NCI-H1048 (cell line): ENCODE results near the gene ZNF385A.
"Not testable (repeated sequence)": the region's sequence is repeated elsewhere in the genome, so short reads cannot be mapped to it uniquely, and the experiment has no call there.

Experiments
- DNase-seq: peaks from one replicate; lab custom pipeline; 2025; lab: John Stamatoyannopoulos, UW

Gene ZNF385A

DNA sequence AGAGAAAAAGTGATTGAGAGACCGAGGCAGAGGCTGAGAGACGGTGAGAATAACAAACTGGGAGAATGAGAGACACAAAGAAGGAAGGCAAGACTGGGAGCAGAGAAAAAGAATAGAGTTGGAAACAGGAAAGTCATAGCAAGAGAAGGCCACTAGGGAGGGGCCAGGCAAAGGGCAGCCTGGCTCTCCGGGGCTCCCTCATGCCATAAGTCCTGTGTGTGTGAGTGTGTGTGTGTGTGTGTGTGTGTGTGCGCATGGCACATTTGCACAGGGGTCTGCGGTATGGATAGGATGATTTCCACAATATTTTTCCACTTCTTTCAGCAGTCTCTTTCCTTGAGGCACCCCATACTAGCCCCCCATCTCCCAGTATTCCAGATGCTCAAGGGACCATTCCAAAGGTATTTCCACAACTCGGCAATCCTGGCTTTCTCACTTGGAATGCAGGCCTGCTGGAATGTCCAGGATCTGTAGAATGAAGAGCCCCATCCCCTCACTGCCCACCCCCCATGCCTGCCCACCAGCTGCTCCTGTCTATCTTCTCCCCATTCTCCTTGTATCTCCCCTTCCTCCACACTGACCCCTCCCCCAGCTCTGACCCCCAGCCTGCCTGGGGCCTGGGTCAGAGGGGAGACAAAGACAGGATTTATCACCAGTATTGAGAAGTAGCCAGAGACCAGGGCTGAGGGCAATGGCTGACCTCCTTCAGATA, 29.3 kb downstream of the ZNF385A start:
- no peak for DNase-seq

DNA sequence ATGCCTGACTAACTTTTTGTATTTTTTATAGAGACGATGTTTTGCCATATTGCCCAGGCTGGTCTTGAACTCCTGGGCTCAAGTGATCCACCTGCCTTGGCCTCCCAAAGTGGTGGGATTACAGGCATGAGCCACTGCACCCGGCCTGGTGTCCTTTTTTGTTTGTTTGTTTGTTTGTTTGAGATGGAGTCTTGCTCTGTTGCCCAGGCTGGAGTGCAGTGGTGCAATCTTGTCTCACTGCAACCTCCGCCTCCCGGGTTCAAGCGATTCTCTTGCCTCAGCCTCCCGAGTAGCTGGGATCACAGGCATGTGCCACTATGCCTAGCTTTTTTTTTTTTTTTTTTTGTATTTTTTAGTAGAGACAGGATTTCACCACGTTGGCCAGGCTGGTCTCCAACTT, 30.3 kb downstream of the ZNF385A start:
- not testable (repeated sequence) for DNase-seq

GRCh38 chr12:54352891-54353874, 31.4 kb downstream of the ZNF385A start:
- DNase-seq = no peak

GRCh38 chr12:54352022-54352531, 32.5 kb downstream of the ZNF385A start:
- no peak for DNase-seq

GRCh38 chr12:54351341-54351740, 33.2 kb downstream of the ZNF385A start:
- DNase-seq = no peak

DNA sequence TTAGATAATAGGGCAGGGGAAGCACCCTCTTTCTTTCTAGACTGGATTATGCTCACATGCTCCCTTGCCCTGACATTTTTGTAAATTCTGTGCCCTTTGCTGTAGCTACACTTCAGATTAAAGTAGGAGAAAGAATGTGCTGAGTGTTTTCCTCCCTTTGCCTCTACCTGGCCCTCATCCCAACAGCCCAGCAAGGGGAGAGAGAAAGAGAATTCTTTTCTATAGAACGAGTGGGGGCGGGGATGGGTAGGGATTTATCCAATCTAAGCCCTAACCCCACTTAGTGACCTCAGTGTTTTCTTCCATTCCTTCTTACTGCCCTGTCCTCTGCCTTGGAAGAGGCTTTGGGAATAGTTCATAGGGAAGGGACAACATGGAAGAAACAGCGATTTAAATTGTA, 33.8 kb downstream of the ZNF385A start:
- no peak for DNase-seq

DNA sequence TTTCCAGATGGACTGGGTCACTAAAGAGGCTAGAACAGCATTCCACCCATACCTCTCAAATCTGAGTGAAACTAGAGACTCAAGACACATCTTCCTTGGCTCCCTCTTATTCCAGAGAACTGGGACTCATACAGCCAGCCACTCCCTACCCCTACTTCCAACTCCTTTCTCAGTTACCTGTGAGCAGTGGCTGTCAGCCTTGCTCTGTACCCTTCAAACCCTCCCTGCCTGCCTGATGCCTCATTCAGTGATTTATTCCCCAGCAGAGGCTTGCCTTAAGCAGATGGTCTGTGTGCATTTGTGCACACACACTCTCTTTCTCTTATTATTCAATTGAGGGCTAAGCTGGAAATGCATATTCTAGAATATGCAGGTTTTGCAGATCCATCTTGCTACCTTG, 34.9 kb downstream of the ZNF385A start:
- DNase-seq = no peak

- no peak for DNase-seq
These were observed 35.5 kb downstream of the ZNF385A start for GRCh38 chr12:54349036-54349435.

DNA sequence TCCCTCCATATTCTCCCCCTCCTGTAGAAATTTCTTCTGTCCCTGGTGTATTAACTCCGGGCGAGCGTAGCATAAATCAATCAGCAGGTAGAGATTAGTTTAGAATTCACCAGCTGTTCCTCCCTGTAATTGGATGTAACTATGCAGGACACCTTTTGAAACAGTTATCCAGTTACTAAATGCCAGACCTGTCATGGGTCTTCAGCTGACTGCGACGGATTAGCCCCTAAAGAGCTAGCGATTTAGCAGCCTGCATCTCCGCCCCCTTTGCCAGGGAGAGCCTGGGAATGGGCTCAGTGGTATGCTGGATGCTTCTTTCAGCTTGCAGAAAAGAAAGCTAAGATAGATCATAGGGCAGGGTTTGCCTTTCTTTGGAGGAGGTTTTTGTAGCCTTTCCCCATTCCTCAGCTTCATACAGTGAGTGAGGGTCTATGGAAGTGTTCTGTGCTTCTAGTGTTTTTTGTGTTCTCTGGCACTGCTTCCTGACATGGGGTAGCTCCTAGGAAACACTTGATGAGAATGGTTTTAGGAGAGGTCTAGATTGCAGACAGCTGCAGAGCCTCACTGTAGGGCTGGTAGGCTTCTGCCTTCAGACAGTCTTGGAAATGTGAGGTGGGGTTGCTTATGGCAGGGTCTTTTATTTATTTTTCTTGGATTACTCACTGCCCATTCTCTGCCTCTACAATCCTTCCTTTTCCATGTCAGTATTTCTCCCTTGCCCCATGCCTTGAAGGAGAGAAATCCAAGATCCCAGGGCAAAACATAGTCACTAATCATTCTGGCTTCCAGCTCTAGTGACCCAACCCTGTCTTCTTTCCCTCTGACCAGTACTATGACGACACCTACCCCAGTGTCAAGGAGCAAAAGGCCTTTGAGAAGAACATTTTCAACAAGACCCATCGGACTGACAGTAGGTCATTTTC, 42.9 kb downstream of the ZNF385A start:
- no peak for DNase-seq

- no peak for DNase-seq
These were observed 43.7 kb downstream of the ZNF385A start for GRCh38 chr12:54340846-54341245.

DNA sequence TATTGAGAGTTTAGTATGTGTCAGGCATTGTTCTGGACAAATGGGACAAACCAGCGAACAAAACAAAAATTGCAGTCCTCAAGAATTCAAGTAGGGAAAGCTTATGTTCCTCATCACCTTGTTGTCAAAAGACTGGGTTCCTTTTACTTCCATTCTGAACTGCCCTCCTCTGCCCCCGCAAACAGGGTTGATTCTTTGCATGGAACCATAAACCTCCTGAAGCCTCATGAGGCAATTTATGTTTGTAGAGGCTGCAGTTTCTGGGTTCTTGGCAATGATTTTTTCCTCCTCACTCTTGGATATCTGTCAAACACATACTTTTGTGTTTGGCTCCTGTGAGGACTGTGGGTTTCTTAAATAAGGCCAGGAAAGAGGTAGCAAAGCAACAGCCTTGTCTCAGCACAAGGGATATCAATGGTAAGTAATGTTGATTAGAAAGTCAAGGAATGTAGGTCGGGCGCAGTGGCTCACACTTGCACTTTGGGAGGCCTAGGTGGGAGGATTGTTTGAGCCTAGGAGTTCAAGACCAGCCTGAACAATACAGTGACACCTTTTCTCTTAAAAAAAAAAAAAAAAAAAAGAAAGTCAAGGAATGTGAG, 45.7 kb downstream of the ZNF385A start:
- no peak for DNase-seq

DNA sequence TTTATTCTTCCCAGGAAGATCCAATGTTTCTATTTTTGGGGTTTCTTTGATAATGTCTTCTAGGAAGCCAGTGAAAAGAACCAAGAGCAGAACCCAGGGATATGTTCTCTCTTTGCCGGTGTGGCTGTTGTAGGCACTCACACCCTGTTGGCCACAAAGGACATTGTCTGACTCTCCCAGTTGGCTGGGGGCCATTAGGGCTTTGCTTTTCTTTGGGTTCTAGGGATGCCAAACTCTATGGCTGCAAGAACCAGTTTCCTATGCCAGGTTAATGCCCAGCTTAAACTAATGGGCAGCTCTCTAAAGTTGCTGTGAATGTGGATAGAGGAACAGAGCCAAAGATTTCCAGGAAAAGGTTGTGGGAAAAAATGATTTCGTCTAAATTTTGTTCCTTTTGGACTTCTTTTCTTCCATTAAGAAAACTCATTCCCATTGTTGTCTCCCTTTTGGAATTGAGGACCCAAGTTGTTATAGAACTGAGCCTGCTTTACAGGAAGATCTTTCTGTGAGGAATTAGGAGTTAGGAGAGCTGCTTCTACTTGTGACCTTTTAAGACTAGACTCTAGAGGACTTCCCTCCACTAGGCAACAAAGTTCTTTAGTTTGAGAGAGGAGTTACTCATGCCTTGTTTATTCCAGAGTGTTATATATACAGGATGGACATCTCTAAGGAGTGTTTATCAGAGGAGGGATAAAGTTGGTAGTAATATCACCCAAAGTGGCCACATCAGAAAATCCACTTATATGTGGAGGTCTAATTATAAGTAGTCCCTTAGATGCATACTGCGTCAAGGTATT, 46.5 kb downstream of the ZNF385A start:
- no peak for DNase-seq

DNA sequence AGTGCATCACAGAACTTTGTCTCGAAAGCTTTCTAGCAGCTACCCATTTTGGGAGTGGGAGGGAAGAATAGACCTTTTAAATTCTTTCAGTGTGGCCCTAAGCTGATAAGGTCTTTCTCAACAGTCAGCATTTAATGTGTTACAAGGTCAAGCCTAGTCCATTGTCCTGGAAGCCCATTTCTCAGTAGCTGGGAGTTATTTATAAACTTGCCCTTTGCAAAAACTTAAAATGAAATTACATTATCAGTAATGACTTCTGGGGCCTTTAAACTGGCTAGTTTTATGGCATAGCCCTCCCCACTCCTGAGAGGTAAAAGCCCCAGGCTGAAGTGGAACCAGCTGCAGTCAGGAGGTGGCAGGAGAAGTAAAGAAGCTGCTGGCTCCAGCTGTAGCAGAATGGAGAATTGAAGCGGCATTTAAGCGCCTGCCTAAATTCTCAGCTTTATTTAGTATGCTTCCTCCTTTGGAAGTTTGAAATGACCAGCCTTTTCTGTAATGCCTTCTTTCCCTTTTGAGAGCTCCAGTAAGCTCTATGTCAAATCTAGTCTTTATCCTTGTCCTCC, 47.2 kb downstream of the ZNF385A start:
- DNase-seq = no peak

- DNase-seq = no peak
These were observed 51.0 kb downstream of the ZNF385A start for GRCh38 chr12:54333420-54334034.

DNA sequence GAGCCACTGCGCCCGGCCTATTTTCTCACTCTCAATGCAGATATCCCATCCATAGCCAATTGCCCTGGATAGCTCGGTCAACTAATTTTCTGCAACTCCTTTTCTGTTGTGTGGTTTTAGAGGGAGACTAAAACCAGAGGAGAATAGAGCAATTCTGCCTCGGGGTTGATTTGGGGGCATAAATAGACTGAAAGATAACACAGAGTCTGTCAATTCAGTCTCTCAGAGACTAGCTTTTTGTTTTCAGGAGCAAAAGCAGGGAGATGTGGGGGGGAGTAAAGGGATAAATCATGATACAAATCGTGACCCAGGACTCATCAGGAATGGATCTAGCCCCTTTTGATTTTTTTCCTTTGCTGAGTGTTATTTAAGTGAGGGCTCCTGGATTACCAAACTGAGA, 53.1 kb downstream of the ZNF385A start:
- DNase-seq = no peak

- no peak for DNase-seq
These were observed 54.1 kb downstream of the ZNF385A start for GRCh38 chr12:54330442-54330841.

- DNase-seq = no peak
These were observed 54.8 kb downstream of the ZNF385A start for GRCh38 chr12:54329759-54330158.

GRCh38 chr12:54328595-54329337, 55.8 kb downstream of the ZNF385A start:
- DNase-seq = no peak
